ENCODE measurements around the gene STPG3. TPM values are rescaled to one million over a fixed set of nuclear protein-coding genes. Genes with fewer than 3 reads are reported as not detected.

STPG3 gene
- total and polyA plus RNA-seq, 2 of the 8 experiments (the other 6 are each of a cell fraction or from before 2014, with no cell fraction given), result not detected

DNA sequence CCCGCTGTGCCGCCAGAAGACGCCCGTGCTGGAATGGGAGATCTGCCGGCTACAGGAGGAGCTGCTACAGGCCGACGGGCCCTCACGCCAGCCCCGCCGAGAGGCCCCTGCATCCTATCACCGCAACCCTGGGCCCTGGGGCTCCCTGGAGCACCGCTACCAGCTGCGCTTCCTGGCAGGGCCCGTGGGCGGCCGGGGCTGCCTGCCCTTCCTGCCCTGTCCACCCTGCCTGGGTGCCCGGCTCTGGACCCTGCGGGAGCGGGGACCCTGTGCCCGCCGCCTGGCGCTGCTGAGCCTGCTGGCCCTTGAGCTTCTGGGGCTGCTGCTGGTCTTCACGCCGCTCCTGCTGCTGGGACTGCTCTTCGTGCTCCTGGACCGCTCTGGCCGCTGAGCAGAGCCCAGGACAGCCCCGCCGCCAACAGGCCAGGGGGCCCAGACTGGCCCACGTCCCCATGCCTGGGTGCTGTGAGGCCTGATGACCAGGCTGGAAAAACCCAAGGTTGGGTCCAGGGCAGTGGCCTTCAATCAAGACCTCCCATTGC lies 32.8 kb upstream of the STPG3 start (continued):
- no peak for TF ChIP-seq SIX5 (IDR thresholded peaks at IDR 0.05; ENCODE audit: low read depth, low read length)
- no peak for TF ChIP-seq TEAD4 (IDR thresholded peaks at IDR 0.05; ENCODE audit: low read depth, low read length)
- no peak for TF ChIP-seq PHF8 (conservative IDR thresholded peaks at IDR 0.05; ENCODE audit: low read depth, low read length)
- TF ChIP-seq GTF2F1 (IDR thresholded peaks at IDR 0.05; ENCODE audit: borderline replicate concordance, low read depth, low read length), result no peak
- no peak for TF ChIP-seq SIRT6 (IDR thresholded peaks at IDR 0.05; ENCODE audit: low read length)
- TF ChIP-seq SUZ12 (IDR thresholded peaks at IDR 0.05; ENCODE audit: low read length), result no peak
- TF ChIP-seq, protein P1, sequence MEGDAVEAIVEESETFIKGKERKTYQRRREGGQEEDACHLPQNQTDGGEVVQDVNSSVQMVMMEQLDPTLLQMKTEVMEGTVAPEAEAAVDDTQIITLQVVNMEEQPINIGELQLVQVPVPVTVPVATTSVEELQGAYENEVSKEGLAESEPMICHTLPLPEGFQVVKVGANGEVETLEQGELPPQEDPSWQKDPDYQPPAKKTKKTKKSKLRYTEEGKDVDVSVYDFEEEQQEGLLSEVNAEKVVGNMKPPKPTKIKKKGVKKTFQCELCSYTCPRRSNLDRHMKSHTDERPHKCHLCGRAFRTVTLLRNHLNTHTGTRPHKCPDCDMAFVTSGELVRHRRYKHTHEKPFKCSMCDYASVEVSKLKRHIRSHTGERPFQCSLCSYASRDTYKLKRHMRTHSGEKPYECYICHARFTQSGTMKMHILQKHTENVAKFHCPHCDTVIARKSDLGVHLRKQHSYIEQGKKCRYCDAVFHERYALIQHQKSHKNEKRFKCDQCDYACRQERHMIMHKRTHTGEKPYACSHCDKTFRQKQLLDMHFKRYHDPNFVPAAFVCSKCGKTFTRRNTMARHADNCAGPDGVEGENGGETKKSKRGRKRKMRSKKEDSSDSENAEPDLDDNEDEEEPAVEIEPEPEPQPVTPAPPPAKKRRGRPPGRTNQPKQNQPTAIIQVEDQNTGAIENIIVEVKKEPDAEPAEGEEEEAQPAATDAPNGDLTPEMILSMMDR (IDR thresholded peaks at IDR 0.05; ENCODE audit: control extremely low read depth in 1 of 3, insufficient read depth in 1 of 3, low read depth in 1 of 3, low read length in 3 of 3), result no peak
- no peak for TF ChIP-seq KDM5A (IDR thresholded peaks at IDR 0.05; ENCODE audit: low read length)

All from H1 (cell line).